ENCODE data around the gene CT47A1.

Gene CT47A1

GRCh38 chrX:121014826-121015225 is 29.3 kb upstream of the CT47A1 start:
- no peak overlapping the region for H3K9ac ChIP-seq (ENCODE audit: low read length)
- H3K79me2 ChIP-seq (ENCODE audit: insufficient read depth, low read length), result no peaks in the 10 kb centered on the region
- no peak overlapping the region for H3K27ac ChIP-seq (ENCODE audit: low read depth, low read length)
- H4K20me1 ChIP-seq (ENCODE audit: low read depth, low read length), result no peaks in the 10 kb centered on the region
- H3K4me3 ChIP-seq (ENCODE audit: insufficient read depth, low read length, poor library complexity, severe bottlenecking), result no peak overlapping the region
- no peaks in the 10 kb centered on the region for H3K27me3 ChIP-seq (ENCODE audit: low read length)
- no peaks in the 10 kb centered on the region for H3F3A ChIP-seq (ENCODE audit: insufficient read depth)
- no peak overlapping the region for H2AFZ ChIP-seq (ENCODE audit: low read depth, low read length, severe bottlenecking)
- no peaks in the 10 kb centered on the region for H3K36me3 ChIP-seq (ENCODE audit: low read length)
- no peak overlapping the region for H3K4me2 ChIP-seq (ENCODE audit: low read depth, low read length, poor library complexity, severe bottlenecking)
- H3K9me3 ChIP-seq (ENCODE audit: insufficient read depth, low read length), result no peaks in the 10 kb centered on the region
- no peaks in the 10 kb centered on the region for H3K9me2 ChIP-seq (replicated peaks; ENCODE audit: insufficient read depth, low read length)
- TF ChIP-seq, protein P1, sequence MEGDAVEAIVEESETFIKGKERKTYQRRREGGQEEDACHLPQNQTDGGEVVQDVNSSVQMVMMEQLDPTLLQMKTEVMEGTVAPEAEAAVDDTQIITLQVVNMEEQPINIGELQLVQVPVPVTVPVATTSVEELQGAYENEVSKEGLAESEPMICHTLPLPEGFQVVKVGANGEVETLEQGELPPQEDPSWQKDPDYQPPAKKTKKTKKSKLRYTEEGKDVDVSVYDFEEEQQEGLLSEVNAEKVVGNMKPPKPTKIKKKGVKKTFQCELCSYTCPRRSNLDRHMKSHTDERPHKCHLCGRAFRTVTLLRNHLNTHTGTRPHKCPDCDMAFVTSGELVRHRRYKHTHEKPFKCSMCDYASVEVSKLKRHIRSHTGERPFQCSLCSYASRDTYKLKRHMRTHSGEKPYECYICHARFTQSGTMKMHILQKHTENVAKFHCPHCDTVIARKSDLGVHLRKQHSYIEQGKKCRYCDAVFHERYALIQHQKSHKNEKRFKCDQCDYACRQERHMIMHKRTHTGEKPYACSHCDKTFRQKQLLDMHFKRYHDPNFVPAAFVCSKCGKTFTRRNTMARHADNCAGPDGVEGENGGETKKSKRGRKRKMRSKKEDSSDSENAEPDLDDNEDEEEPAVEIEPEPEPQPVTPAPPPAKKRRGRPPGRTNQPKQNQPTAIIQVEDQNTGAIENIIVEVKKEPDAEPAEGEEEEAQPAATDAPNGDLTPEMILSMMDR (IDR thresholded peaks at IDR 0.05; ENCODE audit: insufficient read depth, low read length, poor library complexity, severe bottlenecking), result no peak
- no peak for TF ChIP-seq EZH2phosphoT487 (conservative IDR thresholded peaks at IDR 0.05; ENCODE audit: low read length)

- Histone ChIP-seq H2AFZ (ENCODE audit: low read depth, low read length, severe bottlenecking) (no peak overlapping the region), H4K20me1 (ENCODE audit: low read depth, low read length) (no peaks in the 10 kb centered on the region), H3K79me2 (ENCODE audit: insufficient read depth, low read length) (no peaks in the 10 kb centered on the region), H3K4me3 (ENCODE audit: insufficient read depth, low read length, poor library complexity, severe bottlenecking) (no peak overlapping the region), H3K36me3 (ENCODE audit: low read length) (no peaks in the 10 kb centered on the region), H3K9ac (ENCODE audit: low read length) (no peak overlapping the region), H3K9me3 (ENCODE audit: insufficient read depth, low read length) (no peaks in the 10 kb centered on the region), H3K27ac (ENCODE audit: low read depth, low read length) (no peak overlapping the region), H3F3A (ENCODE audit: insufficient read depth) (no peaks in the 10 kb centered on the region), H3K4me2 (ENCODE audit: low read depth, low read length, poor library complexity, severe bottlenecking) (no peak overlapping the region), H3K27me3 (ENCODE audit: low read length) (no peaks in the 10 kb centered on the region), H3K9me2 (replicated peaks; ENCODE audit: insufficient read depth, low read length) (no peaks in the 10 kb centered on the region)
- TF ChIP-seq, protein P1 (IDR thresholded peaks at IDR 0.05; ENCODE audit: insufficient read depth, low read length, poor library complexity, severe bottlenecking), result no peak
These were observed 28.4 kb upstream of the CT47A1 start for GRCh38 chrX:121013897-121014455.

DNA sequence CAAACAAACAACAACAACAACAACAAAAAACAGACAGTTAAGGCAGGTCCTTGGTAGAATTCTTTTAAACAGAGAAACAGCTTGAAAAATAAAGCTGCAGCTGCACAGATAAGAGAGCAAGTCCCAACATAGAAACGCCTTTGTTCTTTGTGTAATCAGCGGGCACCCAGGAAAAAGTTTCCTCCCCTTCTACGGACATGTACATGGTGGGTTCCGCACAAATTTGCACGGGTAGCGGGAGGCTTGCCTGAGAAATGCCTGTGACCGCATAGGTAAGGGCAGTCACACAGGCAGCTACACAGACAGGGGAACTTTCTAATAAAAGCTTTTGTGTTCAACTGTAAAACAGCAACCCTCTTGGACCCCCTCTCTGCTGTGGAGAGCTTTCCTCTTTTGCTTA is 25.7 kb upstream of the CT47A1 start:
- no peaks in the 10 kb centered on the region for H4K20me1 ChIP-seq (ENCODE audit: low read depth, low read length)
- H3K9me3 ChIP-seq (ENCODE audit: insufficient read depth, low read length), result no peaks in the 10 kb centered on the region
- no peaks in the 10 kb centered on the region for H3K27me3 ChIP-seq (ENCODE audit: low read length)
- H3K36me3 ChIP-seq (ENCODE audit: low read length), result no peaks in the 10 kb centered on the region
- no peaks in the 10 kb centered on the region for H3F3A ChIP-seq (ENCODE audit: insufficient read depth)
- no peak overlapping the region for H2AFZ ChIP-seq (ENCODE audit: low read depth, low read length, severe bottlenecking)
- no peaks in the 10 kb centered on the region for H3K79me2 ChIP-seq (ENCODE audit: insufficient read depth, low read length)
- H3K9me2 ChIP-seq (replicated peaks; ENCODE audit: insufficient read depth, low read length), result no peaks in the 10 kb centered on the region
- TF ChIP-seq EZH2phosphoT487 (conservative IDR thresholded peaks at IDR 0.05; ENCODE audit: low read length), result no peak
- TF ChIP-seq, protein P1 (IDR thresholded peaks at IDR 0.05; ENCODE audit: insufficient read depth, low read length, poor library complexity, severe bottlenecking), result no peak
- H3K9ac ChIP-seq (ENCODE audit: low read length), result no peak overlapping the region
- no peak overlapping the region for H3K4me3 ChIP-seq (ENCODE audit: insufficient read depth, low read length, poor library complexity, severe bottlenecking)
- H3K27ac ChIP-seq (ENCODE audit: low read depth, low read length), result no peak overlapping the region
- H3K4me2 ChIP-seq (ENCODE audit: low read depth, low read length, poor library complexity, severe bottlenecking), result no peak overlapping the region

Data from SU-DHL-6 (cell line).